DND-41 (cell line): Measurements from ENCODE around the gene SMIM22.

Experiments
- ATAC-seq: fragments of 200-7000 bp; cut with Tn5 transposase; 3 replicates; pipeline ENCODE4 v1.9.1; 2021; ENCODE audit warnings: low read depth; ENCODE audit not compliant: insufficient read depth
- DNase-seq: peaks from one replicate; pipeline ENCODE4 v3.0.0-alpha.2; 2020
- H2AFZ ChIP-seq: 2 replicates; pipeline ENCODE4 v1.6.0; 2012; ENCODE audit warnings: low read depth, low read length
- H3K27ac ChIP-seq: 2 replicates; pipeline ENCODE4 v1.5.1; 2012; ENCODE audit warnings: low read length, inconsistent platforms
- H3K27me3 ChIP-seq: fragments of 200-600 bp; sonication (generic); 2 replicates; pipeline ENCODE4 v1.6.0; 2012; ENCODE audit warnings: low read length, mild to moderate bottlenecking, inconsistent platforms; ENCODE audit not compliant: insufficient read depth, poor library complexity
- H3K36me3 ChIP-seq: 2 replicates; pipeline ENCODE4 v1.5.1; 2012; ENCODE audit warnings: low read length, inconsistent platforms; ENCODE audit not compliant: insufficient read depth
- H3K4me1 ChIP-seq: 2 replicates; pipeline ENCODE4 v1.5.1; 2012; ENCODE audit warnings: mild to moderate bottlenecking, low read length; ENCODE audit not compliant: insufficient read depth
- H3K4me2 ChIP-seq: 2 replicates; pipeline ENCODE4 v1.6.0; 2012; ENCODE audit warnings: mild to moderate bottlenecking, moderate library complexity, low read length, inconsistent platforms; ENCODE audit not compliant: insufficient read depth
- H3K4me3 ChIP-seq, 2 experiments: fragments of 200-600 bp in 1 of 2; shearing (Covaris generic) in 1 of 2; 2 replicates each; pipeline ENCODE4 v1.5.1; 2012 to 2016; ENCODE audit warnings: inconsistent platforms in 2 of 2, low read length in 2 of 2, mild to moderate bottlenecking in 2 of 2, low read depth in 1 of 2, moderate library complexity in 1 of 2
- H3K79me2 ChIP-seq: 2 replicates; pipeline ENCODE4 v1.6.0; 2012; ENCODE audit warnings: low read length, inconsistent platforms; ENCODE audit not compliant: insufficient read depth
- H3K9ac ChIP-seq: 2 replicates; pipeline ENCODE4 v1.6.0; 2012; ENCODE audit warnings: low read depth, mild to moderate bottlenecking, inconsistent platforms, low read length, moderate library complexity
- H3K9me3 ChIP-seq: 2 replicates; pipeline ENCODE4 v1.5.1; 2012; ENCODE audit warnings: low read length, moderate library complexity, mild to moderate bottlenecking, inconsistent platforms; ENCODE audit not compliant: insufficient read depth, severe bottlenecking
- H4K20me1 ChIP-seq: 2 replicates; pipeline ENCODE4 v1.6.0; 2012; ENCODE audit warnings: low read length; ENCODE audit not compliant: insufficient read depth
- CTCF ChIP-seq: IDR thresholded peaks from 2 replicates; pipeline ENCODE4 v1.5.1; 2012; ENCODE audit warnings: borderline replicate concordance, low read length, moderate library complexity, mild to moderate bottlenecking; ENCODE audit not compliant: poor library complexity, severe bottlenecking; ENCODE audit errors: extremely low read depth
- EZH2 ChIP-seq: IDR thresholded peaks from 3 replicates; pipeline ENCODE4 v1.6.1; 2012; ENCODE audit warnings: borderline replicate concordance, low read depth, mild to moderate bottlenecking, moderate library complexity, low read length, inconsistent platforms; ENCODE audit not compliant: severe bottlenecking

SMIM22 gene

DNA sequence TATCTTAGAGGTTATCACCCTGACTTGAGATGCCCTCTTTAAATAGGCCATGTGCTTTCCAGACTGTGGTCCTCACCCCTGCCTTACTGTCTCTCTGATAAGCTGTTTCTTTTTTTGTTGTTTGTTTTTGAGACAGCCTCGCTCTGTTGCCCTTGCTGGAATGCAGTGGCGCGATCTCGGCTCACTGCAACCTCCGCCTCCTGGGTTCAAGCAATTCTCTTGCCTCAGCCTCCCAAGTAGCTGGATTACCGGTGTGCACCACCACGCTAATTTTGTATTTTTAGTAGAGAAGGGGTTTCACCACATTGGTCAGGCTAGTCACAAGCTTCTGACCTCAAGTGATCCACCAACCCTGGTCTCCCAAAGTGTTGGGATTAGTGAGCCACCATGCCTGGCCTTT lies 6.3 kb upstream of the SMIM22 start:
- Histone ChIP-seq H3K79me2 (no peaks in the 10 kb centered on the region), H3K9me3 (no peaks in the 10 kb centered on the region), H3K27me3 (no peaks in the 10 kb centered on the region), H3K4me3 (no peak overlapping the region), H2AFZ (no peak overlapping the region), H3K27ac (no peak overlapping the region), H4K20me1 (no peaks in the 10 kb centered on the region), H3K36me3 (no peaks in the 10 kb centered on the region), H3K4me1 (no peaks in the 10 kb centered on the region), H3K9ac (no peak overlapping the region), H3K4me2 (no peak overlapping the region)
- no peak for TF ChIP-seq CTCF
- TF ChIP-seq EZH2, result no peak
- no peak for DNase-seq
- no peak for ATAC-seq

GRCh38 chr16:4790261-4790660 lies 4.9 kb upstream of the SMIM22 start:
- no peaks in the 10 kb centered on the region for H4K20me1 ChIP-seq
- H3K9me3 ChIP-seq, result no peaks in the 10 kb centered on the region
- no peaks in the 10 kb centered on the region for H3K36me3 ChIP-seq
- H3K9ac ChIP-seq, result no peak overlapping the region
- no peaks in the 10 kb centered on the region for H3K4me1 ChIP-seq
- no peak overlapping the region for H3K27ac ChIP-seq
- TF ChIP-seq CTCF (no peak), EZH2 (no peak)
- H3K4me3 ChIP-seq, result no peak overlapping the region
- no peak for DNase-seq
- no peaks in the 10 kb centered on the region for H3K27me3 ChIP-seq
- no peaks in the 10 kb centered on the region for H3K79me2 ChIP-seq
- no peak for ATAC-seq
- H3K4me2 ChIP-seq, result no peak overlapping the region
- no peak overlapping the region for H2AFZ ChIP-seq

- H2AFZ ChIP-seq, result no peak overlapping the region
- H3K27me3 ChIP-seq, result no peaks in the 10 kb centered on the region
- peak; percentile 55; the same call in 2 of the 3 replicates for ATAC-seq
- no peaks in the 10 kb centered on the region for H3K9me3 ChIP-seq
- no peak overlapping the region for H3K4me3 ChIP-seq
- no peaks in the 10 kb centered on the region for H3K36me3 ChIP-seq
- no peak overlapping the region for H3K27ac ChIP-seq
- no peak for DNase-seq
- no peak overlapping the region for H3K9ac ChIP-seq
- no peaks in the 10 kb centered on the region for H4K20me1 ChIP-seq
- H3K79me2 ChIP-seq, result no peaks in the 10 kb centered on the region
- no peak overlapping the region for H3K4me2 ChIP-seq
- H3K4me1 ChIP-seq, result no peaks in the 10 kb centered on the region
- TF ChIP-seq CTCF (no peak), EZH2 (no peak)
These were observed 4.3 kb upstream of the SMIM22 start for GRCh38 chr16:4790871-4791270.

DNA sequence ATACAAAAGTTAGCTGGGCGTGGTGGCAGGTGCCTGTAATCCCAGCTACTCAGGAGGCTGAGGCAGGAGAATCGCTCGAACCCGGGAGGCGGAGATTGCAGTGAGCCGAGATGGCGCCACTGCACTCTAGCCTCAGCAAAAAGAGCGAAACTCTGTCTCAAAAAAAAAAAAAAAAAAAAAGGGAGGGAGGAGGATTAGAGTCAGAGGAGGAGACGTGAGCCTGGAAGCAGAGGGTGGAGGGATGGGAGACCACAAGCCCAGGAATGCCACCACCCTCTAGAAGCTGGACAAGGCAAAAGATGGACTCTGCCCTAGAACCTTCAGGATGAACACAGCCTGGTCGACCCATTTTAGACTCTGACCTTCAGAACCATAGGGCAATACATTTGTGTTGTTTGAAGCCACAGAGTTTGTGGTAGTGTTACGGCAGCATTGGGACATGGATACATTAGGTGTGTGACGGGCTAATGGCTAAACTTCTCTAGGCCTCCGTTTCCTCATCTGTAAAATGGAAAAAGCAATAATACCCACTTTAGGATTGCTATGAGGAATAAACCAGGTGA lies 2.1 kb upstream of the SMIM22 start:
- H3K4me1 ChIP-seq, result no peaks in the 10 kb centered on the region
- H2AFZ ChIP-seq, result no peak overlapping the region
- no peak overlapping the region for H3K9ac ChIP-seq
- H3K36me3 ChIP-seq, result no peaks in the 10 kb centered on the region
- DNase-seq (no peak), ATAC-seq (no peak)
- H3K27ac ChIP-seq, result no peak overlapping the region
- no peak overlapping the region for H3K4me3 ChIP-seq
- H4K20me1 ChIP-seq, result no peaks in the 10 kb centered on the region
- no peaks in the 10 kb centered on the region for H3K79me2 ChIP-seq
- no peaks in the 10 kb centered on the region for H3K27me3 ChIP-seq
- no peak for TF ChIP-seq CTCF
- no peak for TF ChIP-seq EZH2
- H3K9me3 ChIP-seq, result no peaks in the 10 kb centered on the region
- H3K4me2 ChIP-seq, result no peak overlapping the region
